Activated T-cell treated with anti-CD3 and anti-CD28 coated beads, Interleukin-2, amount 50 U/mL, for 24 hours (primary cell): ENCODE measurements around the gene FMO5.

ENCODE experiments used
- DNase-seq: peaks from one replicate; pipeline ENCODE4 v3.0.0-alpha.2; 2020
- H3K27ac Mint-ChIP-seq: 2 replicates; pipeline ENCODE4 v1.8.0; 2020; ENCODE audit warnings: mild to moderate bottlenecking, mixed read lengths
- H3K27me3 Mint-ChIP-seq: 2 replicates; pipeline ENCODE4 v1.8.0; 2020; ENCODE audit warnings: mixed read lengths
- H3K36me3 Mint-ChIP-seq: 2 replicates; pipeline ENCODE4 v1.8.0; 2020; ENCODE audit warnings: low read depth, mixed read lengths
- H3K4me1 Mint-ChIP-seq: 2 replicates; pipeline ENCODE4 v1.8.0; 2020; ENCODE audit warnings: low read depth, mixed read lengths
- H3K4me3 Mint-ChIP-seq: 2 replicates; pipeline ENCODE4 v1.8.0; 2020; ENCODE audit warnings: mild to moderate bottlenecking, moderate library complexity, mixed read lengths
- H3K9me3 Mint-ChIP-seq: 2 replicates; pipeline ENCODE4 v1.8.0; 2020; ENCODE audit warnings: mixed read lengths

Gene FMO5

DNA sequence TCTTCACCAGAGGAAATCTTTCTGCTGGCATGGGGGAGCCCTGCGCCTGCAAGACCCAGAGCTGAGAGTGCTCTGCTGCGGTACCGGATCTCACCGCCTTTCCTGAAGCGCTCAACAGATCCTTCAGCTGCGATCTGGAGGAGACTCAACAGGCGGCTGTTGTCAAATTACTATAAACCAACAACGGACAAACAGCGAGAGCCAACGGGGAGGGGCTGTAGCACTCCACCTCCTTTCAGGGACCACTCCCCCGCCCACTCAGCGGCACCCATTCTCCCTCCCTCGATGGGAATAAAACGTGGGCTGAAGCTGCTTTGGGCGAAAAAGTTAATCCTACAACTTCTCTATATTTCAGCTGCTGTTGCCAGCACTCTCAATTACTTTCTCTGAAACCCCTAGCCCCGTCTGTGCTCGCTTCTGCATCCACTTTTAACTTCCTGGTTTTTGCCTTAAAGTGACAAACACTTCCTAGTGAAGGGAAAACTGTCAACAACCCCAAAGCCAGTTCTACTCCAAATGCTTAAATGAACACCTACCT, at the start of gene FMO5:
FMO5 (minus strand) TSS at position 147 of the 538 bp plus-strand sequence. CDS start 310 bp downstream, outside the sequence.
- peak; percentile 61 for DNase-seq

DNA sequence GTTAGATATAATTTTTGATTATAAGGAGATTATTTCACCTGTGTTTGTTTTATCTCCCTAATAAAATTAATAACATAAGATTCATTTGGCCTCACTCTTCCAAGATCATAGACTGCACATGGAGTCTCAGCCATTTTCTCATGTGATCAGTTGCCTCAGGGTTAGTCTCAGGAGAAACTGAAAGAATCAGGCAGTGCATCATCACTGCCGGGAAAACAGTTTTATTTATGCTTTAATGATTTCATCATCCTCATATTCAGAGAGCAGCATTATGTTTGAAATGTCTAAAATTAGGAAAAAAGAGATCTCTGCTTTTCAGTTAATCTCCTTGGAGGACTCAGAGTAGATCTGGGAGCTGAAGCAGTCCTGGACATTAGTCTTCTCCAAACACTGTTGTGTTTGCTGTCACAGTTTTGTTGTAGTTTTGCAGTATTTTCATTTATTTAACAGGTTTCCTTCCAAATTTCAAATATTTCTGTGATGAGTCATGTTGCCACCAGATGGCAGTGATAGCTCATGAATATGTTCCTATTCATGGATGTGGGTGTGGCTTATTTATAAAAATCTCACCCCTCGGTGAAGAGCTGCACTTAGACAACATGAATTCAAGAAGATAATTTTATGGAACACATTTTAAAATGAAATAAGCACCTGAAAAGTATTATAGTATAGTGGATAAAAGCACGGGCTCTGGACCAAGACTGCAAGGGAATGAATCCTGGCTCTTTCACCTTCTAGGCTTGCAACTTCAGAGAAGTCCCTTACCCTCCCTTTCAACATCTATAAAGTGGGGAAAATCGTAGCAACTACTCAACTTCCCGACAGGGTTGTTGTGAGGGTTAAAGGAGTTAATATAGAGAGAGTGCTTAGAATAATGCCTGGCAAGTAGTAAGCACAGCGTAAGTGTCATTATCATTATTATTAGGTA, 48.5 kb upstream of the FMO5 start:
- Mint-ChIP-seq H3K9me3 (no peaks in the 10 kb centered on the region), H3K27me3 (no peaks in the 10 kb centered on the region), H3K4me3 (no peak overlapping the region), H3K27ac (no peak overlapping the region), H3K36me3 (peaks cover 88% of the 10 kb centered on the region), H3K4me1 (peaks cover 4% of the 10 kb centered on the region)
- no peak for DNase-seq

More for the DNA sequence above, at the start of gene FMO5:
- H3K4me3 Mint-ChIP-seq, result peak within 1 kb of the TSS; percentile 83
- no peaks in the 10 kb centered on the region for H3K36me3 Mint-ChIP-seq
- H3K4me1 Mint-ChIP-seq, result peaks cover 17% of the 10 kb centered on the region
- H3K27me3 Mint-ChIP-seq, result no peaks in the 10 kb centered on the region
- H3K27ac Mint-ChIP-seq, result peak within 1 kb of the TSS; percentile 62
- no peaks in the 10 kb centered on the region for H3K9me3 Mint-ChIP-seq

GRCh38 chr1:147272042-147272441, 46.9 kb upstream of the FMO5 start:
- Mint-ChIP-seq H3K9me3 (no peaks in the 10 kb centered on the region), H3K4me3 (no peak overlapping the region), H3K36me3 (peaks cover 95% of the 10 kb centered on the region), H3K27ac (no peak overlapping the region), H3K4me1 (peaks cover 4% of the 10 kb centered on the region), H3K27me3 (no peaks in the 10 kb centered on the region)
- DNase-seq, result no peak

- peaks cover 95% of the 10 kb centered on the region for H3K36me3 Mint-ChIP-seq
- H3K9me3 Mint-ChIP-seq, result no peaks in the 10 kb centered on the region
- no peak for DNase-seq
- H3K27ac Mint-ChIP-seq, result no peak overlapping the region
- no peaks in the 10 kb centered on the region for H3K27me3 Mint-ChIP-seq
- H3K4me1 Mint-ChIP-seq, result peaks cover 4% of the 10 kb centered on the region
- H3K4me3 Mint-ChIP-seq, result no peak overlapping the region
These were observed 45.6 kb upstream of the FMO5 start for GRCh38 chr1:147270721-147271120.

- peaks cover 96% of the 10 kb centered on the region for H3K36me3 Mint-ChIP-seq
- no peak overlapping the region for H3K4me3 Mint-ChIP-seq
- no peaks in the 10 kb centered on the region for H3K27me3 Mint-ChIP-seq
- H3K4me1 Mint-ChIP-seq, result no peaks in the 10 kb centered on the region
- H3K9me3 Mint-ChIP-seq, result no peaks in the 10 kb centered on the region
- DNase-seq, result no peak
- H3K27ac Mint-ChIP-seq, result no peak overlapping the region
These were observed 42.6 kb upstream of the FMO5 start for GRCh38 chr1:147267711-147268110.

GRCh38 chr1:147266381-147266780, 41.2 kb upstream of the FMO5 start:
- no peaks in the 10 kb centered on the region for H3K4me1 Mint-ChIP-seq
- H3K27me3 Mint-ChIP-seq, result no peaks in the 10 kb centered on the region
- no peak overlapping the region for H3K27ac Mint-ChIP-seq
- no peak overlapping the region for H3K4me3 Mint-ChIP-seq
- no peaks in the 10 kb centered on the region for H3K9me3 Mint-ChIP-seq
- peaks cover 95% of the 10 kb centered on the region for H3K36me3 Mint-ChIP-seq
- DNase-seq, result no peak

DNA sequence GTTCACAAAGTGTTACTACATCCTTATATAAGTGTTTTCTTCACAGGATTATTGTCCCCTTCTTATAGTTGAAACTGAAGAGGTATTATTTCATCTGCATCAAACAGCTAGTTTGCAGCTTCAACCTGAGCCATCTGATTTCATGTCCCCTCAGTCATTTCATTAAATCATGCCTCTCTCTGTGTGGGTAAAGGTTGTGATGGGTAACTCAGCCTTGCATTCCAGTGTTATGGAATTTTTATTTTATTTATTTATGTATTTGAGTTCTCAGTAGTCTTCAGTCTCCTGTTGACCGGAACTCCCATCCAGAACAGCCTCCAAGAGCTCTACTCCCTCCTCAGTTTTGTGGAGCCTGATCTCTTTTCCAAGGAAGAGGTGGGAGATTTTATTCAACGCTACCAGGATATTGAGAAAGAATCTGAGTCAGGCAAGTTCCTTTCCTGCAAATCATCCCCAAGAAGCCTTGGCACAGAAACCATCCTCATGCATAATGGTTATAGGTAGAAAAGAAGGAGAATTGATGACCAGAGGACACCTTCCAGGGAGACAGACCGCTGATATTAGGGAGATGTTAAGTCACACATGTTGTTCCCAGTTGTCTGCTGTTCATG, 39.1 kb upstream of the FMO5 start:
- Mint-ChIP-seq H3K4me1 (no peaks in the 10 kb centered on the region), H3K4me3 (no peak overlapping the region), H3K36me3 (peaks cover 96% of the 10 kb centered on the region), H3K27ac (no peak overlapping the region), H3K27me3 (no peaks in the 10 kb centered on the region), H3K9me3 (no peaks in the 10 kb centered on the region)
- no peak for DNase-seq

GRCh38 chr1:147260956-147261355, 35.8 kb upstream of the FMO5 start:
- no peak for DNase-seq
- no peak overlapping the region for H3K4me3 Mint-ChIP-seq
- peaks cover 89% of the 10 kb centered on the region for H3K36me3 Mint-ChIP-seq
- H3K9me3 Mint-ChIP-seq, result no peaks in the 10 kb centered on the region
- H3K27ac Mint-ChIP-seq, result no peak overlapping the region
- H3K27me3 Mint-ChIP-seq, result no peaks in the 10 kb centered on the region
- no peaks in the 10 kb centered on the region for H3K4me1 Mint-ChIP-seq

DNA sequence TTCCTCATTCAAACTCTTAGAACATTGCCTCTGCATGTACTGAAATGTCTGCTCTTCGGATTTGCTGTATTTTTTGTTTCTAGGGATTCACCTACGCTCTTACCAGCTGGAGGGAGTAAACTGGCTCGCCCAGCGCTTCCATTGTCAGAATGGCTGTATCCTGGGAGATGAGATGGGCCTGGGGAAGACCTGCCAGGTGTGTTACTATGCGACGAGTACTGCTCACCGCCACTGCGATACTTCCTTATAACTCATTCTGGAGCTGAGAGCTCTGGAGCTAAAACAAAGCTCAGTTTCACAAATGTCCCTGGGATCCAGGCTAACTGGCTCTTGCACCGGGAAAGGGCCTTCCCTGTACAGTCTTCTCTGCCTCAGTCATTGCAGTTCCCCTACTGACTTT, 27.4 kb upstream of the FMO5 start:
- DNase-seq, result no peak
- Mint-ChIP-seq H3K4me1 (peaks cover 27% of the 10 kb centered on the region), H3K4me3 (no peak overlapping the region), H3K27ac (no peak overlapping the region), H3K36me3 (peaks cover 57% of the 10 kb centered on the region), H3K9me3 (no peaks in the 10 kb centered on the region), H3K27me3 (no peaks in the 10 kb centered on the region)

- Mint-ChIP-seq H3K9me3 (no peaks in the 10 kb centered on the region), H3K4me3 (no peak overlapping the region), H3K36me3 (peaks cover 41% of the 10 kb centered on the region), H3K27ac (no peak overlapping the region), H3K27me3 (no peaks in the 10 kb centered on the region), H3K4me1 (peaks cover 59% of the 10 kb centered on the region)
- no peak for DNase-seq
These were observed 22.6 kb upstream of the FMO5 start for GRCh38 chr1:147247656-147248238.

GRCh38 chr1:147246910-147247655, 21.9 kb upstream of the FMO5 start:
- DNase-seq, result no peak
- Mint-ChIP-seq H3K4me3 (no peak overlapping the region), H3K36me3 (peaks cover 35% of the 10 kb centered on the region), H3K27ac (peak overlapping the region; percentile 2), H3K27me3 (no peaks in the 10 kb centered on the region), H3K9me3 (no peaks in the 10 kb centered on the region), H3K4me1 (peaks cover 61% of the 10 kb centered on the region)

- no peaks in the 10 kb centered on the region for H3K27me3 Mint-ChIP-seq
- DNase-seq, result no peak
- H3K9me3 Mint-ChIP-seq, result no peaks in the 10 kb centered on the region
- no peak overlapping the region for H3K4me3 Mint-ChIP-seq
- H3K36me3 Mint-ChIP-seq, result peaks cover 32% of the 10 kb centered on the region
- H3K27ac Mint-ChIP-seq, result peak overlapping the region; percentile 7
- peaks cover 60% of the 10 kb centered on the region for H3K4me1 Mint-ChIP-seq
These were observed 21.0 kb upstream of the FMO5 start for GRCh38 chr1:147246044-147246690.

DNA sequence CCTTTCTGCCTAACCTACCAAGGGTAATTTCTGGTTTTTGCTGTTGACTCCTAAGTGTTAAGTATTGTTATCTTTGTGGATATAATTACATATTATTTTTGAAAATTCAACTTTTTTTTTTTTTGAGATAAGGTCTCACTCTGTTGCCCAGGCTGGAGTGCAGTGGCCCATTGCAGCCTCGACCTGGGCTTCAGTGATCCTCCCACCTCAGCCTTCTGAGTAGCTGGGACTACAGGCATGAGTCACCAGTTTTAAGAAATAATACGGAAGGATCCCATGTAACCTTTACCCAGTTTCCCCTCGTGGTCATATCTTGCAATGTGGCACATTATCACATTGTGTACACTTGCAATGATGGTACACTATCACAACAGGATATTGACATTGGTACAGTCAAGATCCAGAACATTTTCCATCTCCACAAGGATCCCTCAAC, 20.5 kb upstream of the FMO5 start:
- H3K27ac Mint-ChIP-seq, result peak overlapping the region; percentile 7
- no peaks in the 10 kb centered on the region for H3K9me3 Mint-ChIP-seq
- H3K4me3 Mint-ChIP-seq, result no peak overlapping the region
- H3K4me1 Mint-ChIP-seq, result peaks cover 60% of the 10 kb centered on the region
- H3K36me3 Mint-ChIP-seq, result peaks cover 29% of the 10 kb centered on the region
- no peaks in the 10 kb centered on the region for H3K27me3 Mint-ChIP-seq
- DNase-seq, result no peak

DNA sequence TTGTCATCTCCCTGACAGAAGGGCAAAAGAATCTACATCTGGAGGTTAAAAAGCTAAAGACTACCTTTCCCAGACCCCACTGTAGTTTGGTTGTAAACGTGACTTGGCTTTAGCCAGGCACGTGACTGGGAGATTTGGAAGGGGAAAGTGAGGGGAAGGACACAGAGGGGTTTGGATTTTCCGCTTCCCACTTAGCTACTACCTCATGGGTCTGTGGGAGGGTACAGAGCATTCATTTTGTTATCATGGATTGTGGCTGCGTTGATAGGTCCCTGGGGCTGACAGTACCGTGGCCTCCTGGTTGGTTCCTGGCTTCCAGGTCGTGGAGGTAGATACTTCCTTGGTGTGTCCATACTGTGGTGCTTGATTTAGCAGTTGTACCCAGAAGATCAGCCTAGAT, 20.0 kb upstream of the FMO5 start:
- no peak for DNase-seq
- Mint-ChIP-seq H3K4me3 (peak overlapping the region; percentile 49), H3K27me3 (no peaks in the 10 kb centered on the region), H3K36me3 (peaks cover 29% of the 10 kb centered on the region), H3K9me3 (no peaks in the 10 kb centered on the region), H3K4me1 (peaks cover 57% of the 10 kb centered on the region), H3K27ac (peak overlapping the region; percentile 32)
